ENCODE data around the gene MVB12A. TPM values are rescaled to one million over a fixed set of nuclear protein-coding genes. Genes with fewer than 3 reads are reported as not detected.

Gene MVB12A
- total RNA-seq, 4 donors from 2014 or later, result 51.5 to 146 (median 68.3) TPM

DNA sequence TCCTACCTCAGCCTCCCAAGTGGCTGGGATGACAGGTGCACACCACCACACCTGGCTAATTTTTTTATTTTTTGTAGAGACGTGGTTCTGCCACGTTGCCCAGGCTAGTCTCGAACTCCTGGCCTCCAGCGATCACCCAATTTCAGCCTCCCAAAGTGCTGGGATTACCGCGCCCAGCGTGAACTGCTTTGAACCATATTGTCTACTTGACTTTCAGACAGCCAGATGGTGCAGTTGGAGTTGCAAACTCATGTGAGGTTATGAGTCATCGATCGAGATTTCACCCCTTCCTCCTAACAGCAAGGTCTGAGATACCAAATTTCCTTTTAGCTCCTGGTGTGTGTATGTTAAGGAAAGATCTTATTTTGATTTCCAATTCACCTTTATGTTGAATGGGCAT is 53.2 kb downstream of the MVB12A start:
- Histone ChIP-seq H3K4me3 (replicated peaks in 1 of 3) (no peak overlapping the region), H3K4me1 (peaks cover 28 to 30% of the 10 kb centered on the region in 2 donors), H3K36me3 (no peaks in the 10 kb centered on the region), H3K27ac (no peak overlapping the region), H3K27me3 (no peaks in the 10 kb centered on the region), H3K9me3 (no peaks in the 10 kb centered on the region)
- WGBS, 2 donors, result 92 to 96% methylated on average over 9 of the region's 9 CpGs
- no peak for DNase-seq
- intact Hi-C loops (cut with DNase I), result loop anchor here (5.0 kb wide), 1 partner anchor 39 kb away; the partner anchor contains the start of gene PGLS
- TF ChIP-seq POLR2A (IDR thresholded peaks at IDR 0.05) (no peak), CTCF (IDR thresholded peaks at IDR 0.05) (no peak)

Other genes with a start within 250 kb of the MVB12A start
- 10 to 100 TPM; 21.4 to 36.0 (median 27.4) TPM for gene USE1, start 204.7 kb upstream of the MVB12A start, total RNA-seq
- 10 to 100 TPM in 3 of 4 donors, 1 to 10 TPM in 1; 9.7 to 33.5 (median 21.8) TPM for gene OCEL1, start 193.8 kb upstream of the MVB12A start, total RNA-seq
- 100 to 1,000 TPM in 2 of 4 donors, 10 to 100 TPM in 2; 66.0 to 117 (median 97.9) TPM for gene NR2F6, start 174.1 kb upstream of the MVB12A start, total RNA-seq
- 10 to 100 TPM in 3 of 4 donors, 1 to 10 TPM in 1; 8.9 to 24.3 (median 11.1) TPM for gene USHBP1, start 155.3 kb upstream of the MVB12A start, total RNA-seq
- gene BABAM1, start 152.6 kb upstream of the MVB12A start, total RNA-seq, result 10 to 100 TPM; 49.6 to 87.5 (median 71.1) TPM
- gene ANKLE1, start 138.1 kb upstream of the MVB12A start, total RNA-seq, result under 1 TPM; 0.11 to 0.40 (median 0.27) TPM
- gene ABHD8, start 116.6 kb upstream of the MVB12A start, total RNA-seq, result 10 to 100 TPM; 14.4 to 31.2 (median 23.3) TPM
- 100 to 1,000 TPM in 3 of 4 donors, 10 to 100 TPM in 1; 95.8 to 311 (median 149) TPM for gene MRPL34, start 114.2 kb upstream of the MVB12A start, total RNA-seq
- gene DDA1, start 110.5 kb upstream of the MVB12A start, total RNA-seq, result 10 to 100 TPM; 14.5 to 40.4 (median 20.1) TPM
- gene ANO8, start 85.2 kb upstream of the MVB12A start, total RNA-seq, result 10 to 100 TPM in 1 of 4 donors, 1 to 10 TPM in 3; 5.0 to 10.9 (median 5.9) TPM
- gene GTPBP3, start 82.5 kb upstream of the MVB12A start, total RNA-seq, result 10 to 100 TPM; 17.7 to 21.8 (median 19.6) TPM
- 100 to 1,000 TPM; 103 to 322 (median 174) TPM for gene PLVAP, start 42.7 kb upstream of the MVB12A start, total RNA-seq
- not detected for gene CCDC194, start 25.9 kb upstream of the MVB12A start, total RNA-seq
- gene BST2, start 14.4 kb upstream of the MVB12A start, total RNA-seq, result 10 to 100 TPM; 14.1 to 83.0 (median 24.7) TPM
- gene TMEM221, start 28.6 kb downstream of the MVB12A start, total RNA-seq, result under 1 TPM in 1 of 4 donors, not detected in 3; 0.56 TPM
- not detected for gene NXNL1, start 40.9 kb downstream of the MVB12A start, total RNA-seq
- gene SLC27A1, start 50.5 kb downstream of the MVB12A start, total RNA-seq, result 10 to 100 TPM; 25.3 to 40.7 (median 28.1) TPM
- 100 to 1,000 TPM in 2 of 4 donors, 10 to 100 TPM in 2; 71.5 to 138 (median 97.7) TPM for gene PGLS, start 91.6 kb downstream of the MVB12A start, total RNA-seq
- 10 to 100 TPM; 19.3 to 35.9 (median 33.0) TPM for gene COLGALT1, start 135.6 kb downstream of the MVB12A start, total RNA-seq